ENCODE results near the gene TMBIM4.

- TF ChIP-seq MAX (IDR thresholded peaks at IDR 0.05) (no peak), POLR2AphosphoS5 (IDR thresholded peaks at IDR 0.05; ENCODE audit: low read depth, low read length) (no peak), CEBPB (IDR thresholded peaks at IDR 0.05; ENCODE audit: low read depth) (no peak), EZH2phosphoT487 (IDR thresholded peaks at IDR 0.05; ENCODE audit: borderline replicate concordance) (no peak), POLR2A (IDR thresholded peaks at IDR 0.05; ENCODE audit: borderline replicate concordance, extremely low read depth, insufficient read depth, insufficient read length) (no peak)
These were observed 6.5 kb upstream of the TMBIM4 start for GRCh38 chr12:66176105-66176900.
